ENCODE measurements around the gene ACTL6B. TPM values are rescaled to one million over a fixed set of nuclear protein-coding genes. Genes with fewer than 3 reads are reported as not detected.

ACTL6B gene
- polyA plus RNA-seq, 1 of the 3 experiments (the other 2 are of a cell fraction) = 0.67 TPM

- peak overlapping the region; percentile 95 for H3K4me2 ChIP-seq
- H3K9me3 ChIP-seq = no peaks in the 10 kb centered on the region
These were observed 18.8 kb upstream of the ACTL6B start for GRCh38 chr7:100675105-100675451.

More at GRCh38 chr7:100675105-100675451, 18.8 kb upstream of the ACTL6B start:
- DNase-seq = peak; percentile 63
- H3K27ac ChIP-seq (ENCODE audit: low read depth in 2 of 2, low read length in 1 of 2) = peak overlapping the region; percentile 66 to 90; a peak in 3 of 4 replicates
- no CpG with 5 or more reads among the region's 46 CpGs for WGBS (ENCODE audit: low lambda C conversion rate)
- H2AFZ ChIP-seq (ENCODE audit: low read depth) = no peak overlapping the region
- peaks cover 41% of the 10 kb centered on the region for H3F3A ChIP-seq (replicated peaks; ENCODE audit: insufficient read depth)
- ChIA-PET POLR2A (interaction anchor here (0.8 to 6.3 kb wide), 5 partner anchors 8 to 73 kb away, joined by 3 to 23 read pairs (median 5); partner anchors contain the start of genes ACTL6B, MOSPD3 and PCOLCE), CTCF (interaction anchor here (1.1 to 10.5 kb wide), 7 partner anchors 18 to 194 kb away, joined by 3 to 227 read pairs (median 5); partner anchors contain the start of genes GIGYF1 and POP7)
- 0 out of 2 replicates have a peak, but pooled peaks have one; percentile 17 for TF ChIP-seq TAF1 (IDR thresholded peaks at IDR 0.05; ENCODE audit: borderline replicate concordance, low read depth, low read length)
- TF ChIP-seq, protein P1, sequence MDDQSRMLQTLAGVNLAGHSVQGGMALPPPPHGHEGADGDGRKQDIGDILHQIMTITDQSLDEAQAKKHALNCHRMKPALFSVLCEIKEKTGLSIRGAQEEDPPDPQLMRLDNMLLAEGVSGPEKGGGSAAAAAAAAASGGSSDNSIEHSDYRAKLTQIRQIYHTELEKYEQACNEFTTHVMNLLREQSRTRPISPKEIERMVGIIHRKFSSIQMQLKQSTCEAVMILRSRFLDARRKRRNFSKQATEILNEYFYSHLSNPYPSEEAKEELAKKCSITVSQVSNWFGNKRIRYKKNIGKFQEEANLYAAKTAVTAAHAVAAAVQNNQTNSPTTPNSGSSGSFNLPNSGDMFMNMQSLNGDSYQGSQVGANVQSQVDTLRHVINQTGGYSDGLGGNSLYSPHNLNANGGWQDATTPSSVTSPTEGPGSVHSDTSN (IDR thresholded peaks at IDR 0.05) = no peak
- no peak for TF ChIP-seq GATA2 (CRISPR knock-in tag; IDR thresholded peaks at IDR 0.05)
- TF ChIP-seq CTCF (IDR thresholded peaks at IDR 0.05) = no peak
- no peak for TF ChIP-seq NFIC (IDR thresholded peaks at IDR 0.05; ENCODE audit: borderline replicate concordance)
- no peak for TF ChIP-seq USF2 (IDR thresholded peaks at IDR 0.05; ENCODE audit: borderline replicate concordance, low read depth, low read length)
- TF ChIP-seq GABPA (IDR thresholded peaks at IDR 0.05; ENCODE audit: low read depth) = no peak
- TF ChIP-seq SMC3 (IDR thresholded peaks at IDR 0.05; ENCODE audit: low read depth, low read length) = no peak
- no peak for TF ChIP-seq TCF12 (IDR thresholded peaks at IDR 0.05)
- H3K9ac ChIP-seq = peak overlapping the region; percentile 87
- H3K4me3 ChIP-seq (ENCODE audit: low read depth in 2 of 2, low read length in 1 of 2) = peak overlapping the region; percentile 83 to 98
- no peaks in the 10 kb centered on the region for H3K27me3 ChIP-seq (ENCODE audit: insufficient read depth)
- peaks cover 0 to 35% of the 10 kb centered on the region in 2 experiments; a peak in 1 of 4 replicates for H3K4me1 ChIP-seq (ENCODE audit: control insufficient read depth in 1 of 2, insufficient read depth in 2 of 2, low read depth in 1 of 2, low read length in 1 of 2)
- H3K79me2 ChIP-seq (ENCODE audit: insufficient read depth) = peaks cover 49% of the 10 kb centered on the region
- peaks cover 23 to 34% of the 10 kb centered on the region in 2 experiments for H3K36me3 ChIP-seq (replicated peaks in 1 of 2; ENCODE audit: control insufficient read depth in 1 of 2, insufficient read depth in 2 of 2, low read length in 1 of 2)
- H3K9me2 ChIP-seq = no peaks in the 10 kb centered on the region
- H4K20me1 ChIP-seq (ENCODE audit: insufficient read depth) = peaks cover 44% of the 10 kb centered on the region
